Effector memory CD4-positive, alpha-beta T cell (primary cell): ENCODE measurements around the gene FAM185A.

Source experiments
- DNase-seq, 3 donors: peaks; one replicate each; pipeline ENCODE4 v3.0.0-alpha.2; 2020
- H3K27ac ChIP-seq: 2 replicates; pipeline ENCODE4 v1.7.0; 2013; ENCODE audit warnings: mild to moderate bottlenecking, low read length, moderate library complexity; ENCODE audit not compliant: insufficient read depth, poor library complexity, severe bottlenecking
- H3K27me3 ChIP-seq: replicated peaks from 2 replicates; pipeline ENCODE4 v1.7.0; 2013; ENCODE audit warnings: mild to moderate bottlenecking, low read length; ENCODE audit not compliant: insufficient read depth, control insufficient read depth, poor library complexity, severe bottlenecking
- H3K36me3 ChIP-seq: 2 replicates; pipeline ENCODE4 v1.7.0; 2013; ENCODE audit warnings: mild to moderate bottlenecking, low read length, moderate library complexity; ENCODE audit not compliant: control insufficient read depth, insufficient read depth
- H3K4me1 ChIP-seq: 2 replicates; pipeline ENCODE4 v1.7.0; 2013; ENCODE audit warnings: low read length, mild to moderate bottlenecking; ENCODE audit not compliant: control insufficient read depth, insufficient read depth, poor library complexity, severe bottlenecking
- H3K4me3 ChIP-seq: 2 replicates; pipeline ENCODE4 v1.7.0; 2013; ENCODE audit warnings: low read length, low read depth, mild to moderate bottlenecking; ENCODE audit not compliant: insufficient read depth, poor library complexity, severe bottlenecking
- H3K9me3 ChIP-seq: 2 replicates; pipeline ENCODE4 v1.7.0; 2013; ENCODE audit warnings: mild to moderate bottlenecking, low read length, moderate library complexity; ENCODE audit not compliant: control insufficient read depth

Gene FAM185A

GRCh38 chr7:102810916-102811315 is 62.1 kb downstream of the FAM185A start:
- no peak for DNase-seq
- Histone ChIP-seq H3K27me3 (no peaks in the 10 kb centered on the region), H3K4me3 (no peak overlapping the region), H3K27ac (no peak overlapping the region), H3K4me1 (no peaks in the 10 kb centered on the region), H3K36me3 (no peaks in the 10 kb centered on the region), H3K9me3 (no peaks in the 10 kb centered on the region)

DNA sequence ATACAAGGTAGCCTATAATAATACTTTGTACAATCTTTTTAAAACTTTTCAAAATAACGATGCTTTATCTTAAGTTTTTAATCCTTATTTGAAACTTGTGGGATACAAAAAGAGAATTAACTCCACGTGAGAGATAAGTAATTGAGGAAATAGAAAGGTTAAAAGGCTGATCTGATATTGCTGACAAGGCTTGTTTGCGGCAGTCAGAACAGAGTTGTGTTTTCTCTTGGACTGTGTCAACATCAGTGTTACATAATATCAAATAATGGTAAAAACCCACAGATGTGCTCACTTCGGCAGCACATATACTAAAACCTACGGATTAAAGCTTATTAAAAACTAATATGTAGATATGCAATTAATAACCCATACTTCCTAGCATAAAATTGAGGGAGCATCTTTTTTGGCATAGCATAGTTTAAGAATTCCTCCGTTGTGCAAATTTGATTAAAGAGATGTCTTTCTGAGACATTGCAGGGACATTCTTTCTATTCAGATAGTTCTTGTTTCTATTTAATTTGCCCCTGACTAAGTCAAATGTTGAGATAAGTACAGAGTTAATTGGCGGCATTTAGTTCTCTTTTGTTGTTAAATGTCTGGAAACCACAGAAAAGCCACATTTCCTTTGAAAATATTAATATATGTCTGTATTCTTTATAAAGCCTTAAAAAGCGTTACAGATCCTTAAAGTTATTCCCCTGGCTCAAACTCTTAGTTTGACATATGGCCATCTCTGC is 63.3 kb downstream of the FAM185A start:
- Histone ChIP-seq H3K36me3 (no peaks in the 10 kb centered on the region), H3K4me3 (no peak overlapping the region), H3K27me3 (no peaks in the 10 kb centered on the region), H3K4me1 (no peaks in the 10 kb centered on the region), H3K9me3 (no peaks in the 10 kb centered on the region), H3K27ac (no peak overlapping the region)
- DNase-seq, result no peak

DNA sequence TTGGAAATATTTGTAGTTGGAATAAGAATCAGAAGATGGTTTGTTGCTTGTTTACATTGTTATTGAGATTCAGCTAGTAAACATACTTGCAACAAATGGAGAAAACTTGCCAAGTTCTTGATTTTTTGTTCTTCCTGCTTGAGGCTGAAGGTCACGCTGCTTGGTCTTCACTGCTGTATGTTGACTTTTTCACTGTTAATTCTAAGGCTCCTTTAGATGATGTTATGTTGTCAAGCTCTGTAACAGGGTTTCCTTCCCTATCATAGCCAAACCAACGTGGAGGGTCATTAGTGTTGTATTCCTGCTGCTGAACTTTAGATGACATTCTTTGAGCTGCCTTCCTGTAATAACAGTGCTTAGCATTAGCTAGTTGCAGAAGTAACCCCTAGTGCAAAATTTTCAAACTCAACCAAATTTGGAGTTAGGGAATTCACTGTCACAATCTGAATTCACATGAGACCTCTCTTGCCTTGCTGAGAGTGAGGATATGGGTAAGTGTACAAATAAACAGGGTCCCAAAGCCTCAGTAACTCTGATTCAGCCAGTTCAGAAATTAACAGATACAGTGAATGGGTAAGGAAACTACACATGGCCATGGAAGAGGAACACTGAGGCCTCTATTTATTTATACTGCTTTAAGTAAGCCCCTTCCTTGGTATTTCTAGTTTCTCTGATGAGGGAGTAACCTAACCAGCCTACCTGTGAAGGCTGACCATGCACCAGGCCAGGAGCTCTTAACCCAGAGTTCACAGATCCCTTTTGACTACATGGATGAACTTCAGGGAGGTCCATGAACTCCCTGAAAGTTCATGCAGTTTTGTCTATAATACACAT is 64.6 kb downstream of the FAM185A start:
- Histone ChIP-seq H3K4me1 (no peaks in the 10 kb centered on the region), H3K27ac (no peak overlapping the region), H3K27me3 (no peaks in the 10 kb centered on the region), H3K4me3 (no peak overlapping the region), H3K36me3 (no peaks in the 10 kb centered on the region), H3K9me3 (no peaks in the 10 kb centered on the region)
- no peak for DNase-seq

- Histone ChIP-seq H3K9me3 (no peaks in the 10 kb centered on the region), H3K27ac (no peak overlapping the region), H3K4me1 (no peaks in the 10 kb centered on the region), H3K27me3 (no peaks in the 10 kb centered on the region), H3K36me3 (no peaks in the 10 kb centered on the region), H3K4me3 (no peak overlapping the region)
- DNase-seq, result no peak
These were observed 65.2 kb downstream of the FAM185A start for GRCh38 chr7:102814025-102814471.

DNA sequence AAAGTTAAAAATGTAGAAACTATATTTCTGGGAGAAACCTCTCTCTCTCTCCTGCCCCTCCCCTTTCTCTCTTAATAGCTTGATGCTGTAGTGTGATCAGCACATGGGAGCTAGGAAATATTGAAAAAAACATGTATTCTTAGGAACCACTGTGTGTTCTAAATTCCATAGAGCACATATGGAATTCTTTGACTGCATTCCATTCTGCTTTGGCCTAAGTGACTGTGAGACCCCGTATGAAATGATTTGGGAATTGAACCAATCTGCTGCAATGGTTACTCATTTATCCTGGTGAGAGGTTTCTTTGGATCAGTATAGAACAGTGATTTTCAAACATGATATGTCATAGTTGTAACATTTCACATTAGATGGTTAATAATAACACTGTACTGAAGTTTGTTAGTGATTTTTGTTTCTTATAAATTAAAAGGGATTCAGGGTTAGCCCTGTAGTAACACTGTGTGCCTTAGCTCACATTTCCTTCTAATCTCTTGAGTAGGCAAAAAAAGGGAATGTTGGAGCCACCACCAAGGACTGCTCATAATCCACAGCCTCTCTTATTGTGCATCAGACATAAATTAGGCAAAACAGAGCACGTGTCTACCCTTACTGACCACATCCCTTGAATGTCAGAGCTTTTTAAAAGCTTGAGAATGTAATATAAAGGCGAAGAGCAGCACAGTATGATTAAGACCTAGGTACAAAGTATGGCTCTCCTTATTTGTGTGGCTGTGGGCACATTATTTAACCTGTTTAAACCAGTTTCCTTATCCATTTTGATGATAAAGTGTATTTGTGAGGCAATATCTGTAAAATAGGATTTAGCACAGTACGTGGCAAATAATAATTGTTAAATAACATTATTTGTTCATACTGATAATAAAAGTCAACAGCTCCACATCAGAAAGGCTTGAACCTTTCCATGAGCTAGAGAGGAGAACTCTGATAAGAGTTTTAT is 69.1 kb downstream of the FAM185A start:
- H3K9me3 ChIP-seq, result no peaks in the 10 kb centered on the region
- no peaks in the 10 kb centered on the region for H3K4me1 ChIP-seq
- no peak overlapping the region for H3K27ac ChIP-seq
- no peaks in the 10 kb centered on the region for H3K36me3 ChIP-seq
- H3K4me3 ChIP-seq, result no peak overlapping the region
- no peak for DNase-seq
- H3K27me3 ChIP-seq, result no peaks in the 10 kb centered on the region

GRCh38 chr7:102819151-102819550 is 70.4 kb downstream of the FAM185A start:
- Histone ChIP-seq H3K27me3 (no peaks in the 10 kb centered on the region), H3K36me3 (no peaks in the 10 kb centered on the region), H3K4me1 (no peaks in the 10 kb centered on the region), H3K27ac (no peak overlapping the region), H3K4me3 (no peak overlapping the region), H3K9me3 (no peaks in the 10 kb centered on the region)
- no peak for DNase-seq

- Histone ChIP-seq H3K27me3 (no peaks in the 10 kb centered on the region), H3K27ac (no peak overlapping the region), H3K9me3 (no peaks in the 10 kb centered on the region), H3K4me1 (no peaks in the 10 kb centered on the region), H3K4me3 (no peak overlapping the region), H3K36me3 (peaks cover 4% of the 10 kb centered on the region)
- DNase-seq, result no peak
These were observed 73.4 kb downstream of the FAM185A start for GRCh38 chr7:102821994-102822747.

DNA sequence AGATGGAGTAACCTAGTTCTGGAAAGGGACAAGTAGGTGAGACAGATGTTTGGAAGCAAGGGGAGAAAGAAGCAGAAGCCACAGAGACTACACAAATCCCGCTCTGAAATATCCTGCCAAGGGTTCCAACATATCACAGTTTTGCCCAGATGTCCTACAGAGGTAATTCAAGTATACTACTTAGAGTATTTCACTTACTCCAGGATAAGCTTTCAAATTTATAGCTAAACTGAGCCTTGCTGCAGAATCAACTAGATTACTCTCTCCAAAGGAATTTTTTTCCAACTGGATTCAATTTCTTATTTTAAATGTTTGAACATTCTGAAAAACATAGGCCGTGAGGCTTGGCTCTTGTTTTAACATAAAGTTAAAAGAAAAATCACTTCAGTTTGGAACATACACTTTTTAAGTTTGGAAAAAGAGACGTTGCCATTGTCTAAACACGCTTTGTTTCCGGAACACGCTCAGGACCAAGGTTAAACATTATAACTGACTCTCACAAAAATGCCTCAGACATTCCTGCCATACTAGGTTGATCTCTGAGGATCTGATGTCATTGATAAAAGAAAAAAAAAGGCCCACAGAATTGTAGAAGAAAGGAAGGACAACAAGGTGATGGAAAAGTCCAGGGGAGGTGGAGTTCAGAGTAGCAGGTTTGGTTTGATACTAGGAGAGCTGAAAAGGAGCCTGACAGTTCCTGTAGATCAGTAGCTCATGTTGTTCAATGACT is 74.8 kb downstream of the FAM185A start:
- no peak for DNase-seq
- H3K27ac ChIP-seq, result no peak overlapping the region

GRCh38 chr7:102828286-102828685 is 79.5 kb downstream of the FAM185A start:
- Histone ChIP-seq H3K4me1 (no peaks in the 10 kb centered on the region), H3K27ac (no peak overlapping the region), H3K36me3 (peaks cover 6% of the 10 kb centered on the region), H3K9me3 (no peaks in the 10 kb centered on the region), H3K4me3 (no peak overlapping the region), H3K27me3 (no peaks in the 10 kb centered on the region)
- DNase-seq, result no peak

More for the DNA sequence above, 74.8 kb downstream of the FAM185A start:
- Histone ChIP-seq H3K4me1 (no peaks in the 10 kb centered on the region), H3K27me3 (no peaks in the 10 kb centered on the region), H3K4me3 (no peak overlapping the region), H3K36me3 (peaks cover 6% of the 10 kb centered on the region), H3K9me3 (no peaks in the 10 kb centered on the region)
